ENCODE measurements around the gene CAPN15. TPM values are rescaled to one million over a fixed set of nuclear protein-coding genes. Genes with fewer than 3 reads are reported as not detected.
A peak's percentile ranks its signal among the peaks of the same experiment; 100 is the strongest.

CAPN15 gene
- polyA plus RNA-seq, 1 donor = 45.6 TPM

- H3K36me3 ChIP-seq (ENCODE audit: control insufficient read depth, insufficient read depth, low read length) = peaks cover 1% of the 10 kb centered on the region
- peaks cover 3% of the 10 kb centered on the region for H3K9me3 ChIP-seq (ENCODE audit: control insufficient read depth, low read depth, low read length)
- peak in 1 of 2 donors; percentile 81 for DNase-seq
- H3K27me3 ChIP-seq (ENCODE audit: control insufficient read depth, insufficient read depth, low read length) = no peaks in the 10 kb centered on the region
- WGBS (ENCODE audit: insufficient coverage, low lambda C conversion rate) = no CpG with 5 or more reads among the region's 87 CpGs
- peak within 1 kb of the TSS; percentile 30 for H3K27ac ChIP-seq (ENCODE audit: low read length)
- H3K4me3 ChIP-seq (ENCODE audit: low read length) = peak within 1 kb of the TSS; percentile 72
- peaks cover 39% of the 10 kb centered on the region for H3K4me1 ChIP-seq (ENCODE audit: control insufficient read depth, insufficient read depth, low read length)
These were observed 42.1 kb downstream of the CAPN15 start, which contains the start of gene PIGQ for GRCh38 chr16:569445-570254. Gene PIGQ, plus strand, starts transcription at chr16:569968. Its CDS starts 4,107 bp downstream, at chr16:574075.

DNA sequence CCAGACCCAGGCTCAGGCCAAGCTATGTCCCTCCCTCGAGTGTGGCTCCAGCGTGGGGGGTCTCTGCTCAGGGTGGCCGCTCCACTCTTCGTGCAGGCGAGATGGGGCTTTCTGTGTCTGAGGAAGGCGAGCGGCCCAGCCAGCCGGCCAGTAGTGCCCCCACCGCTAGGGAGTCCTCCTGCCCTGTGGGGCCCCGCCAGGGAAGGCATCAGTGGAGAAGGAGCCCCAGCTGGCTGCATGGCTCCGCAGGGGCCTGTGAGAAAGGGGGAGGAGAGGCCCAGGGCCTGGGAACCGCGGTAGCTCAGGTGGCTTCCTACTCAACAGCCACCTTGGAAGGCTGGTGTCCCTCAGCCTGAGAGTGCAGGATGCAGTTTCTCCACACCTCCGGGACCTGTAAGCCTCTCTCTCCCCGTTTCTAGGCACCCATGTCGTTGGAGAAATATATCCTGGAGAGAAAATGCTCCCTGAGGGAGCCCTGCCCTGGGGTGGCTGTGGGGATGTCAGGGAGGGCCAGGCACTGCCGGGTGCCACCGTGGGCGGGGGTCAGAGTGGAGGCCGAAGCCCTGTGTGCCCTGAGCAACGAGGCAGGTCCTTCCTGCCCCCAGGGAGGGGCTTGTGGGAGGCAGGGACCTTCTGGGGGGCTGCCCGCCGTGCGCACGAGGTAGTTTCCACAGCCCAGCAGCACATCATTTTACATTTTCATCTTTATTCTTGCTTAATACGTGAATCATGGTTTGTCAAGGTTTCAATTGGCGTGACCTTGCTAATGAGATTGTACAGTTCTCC, 45.5 kb downstream of the CAPN15 start:
- Histone ChIP-seq H3K27ac (ENCODE audit: low read length) (no peak overlapping the region), H3K27me3 (ENCODE audit: control insufficient read depth, insufficient read depth, low read length) (no peaks in the 10 kb centered on the region), H3K4me3 (ENCODE audit: low read length) (no peak overlapping the region), H3K36me3 (ENCODE audit: control insufficient read depth, insufficient read depth, low read length) (peaks cover 17% of the 10 kb centered on the region), H3K4me1 (ENCODE audit: control insufficient read depth, insufficient read depth, low read length) (peaks cover 14% of the 10 kb centered on the region), H3K9me3 (ENCODE audit: control insufficient read depth, low read depth, low read length) (no peaks in the 10 kb centered on the region)
- WGBS (ENCODE audit: insufficient coverage, low lambda C conversion rate) = no CpG with 5 or more reads among the region's 27 CpGs
- no peak for DNase-seq

DNA sequence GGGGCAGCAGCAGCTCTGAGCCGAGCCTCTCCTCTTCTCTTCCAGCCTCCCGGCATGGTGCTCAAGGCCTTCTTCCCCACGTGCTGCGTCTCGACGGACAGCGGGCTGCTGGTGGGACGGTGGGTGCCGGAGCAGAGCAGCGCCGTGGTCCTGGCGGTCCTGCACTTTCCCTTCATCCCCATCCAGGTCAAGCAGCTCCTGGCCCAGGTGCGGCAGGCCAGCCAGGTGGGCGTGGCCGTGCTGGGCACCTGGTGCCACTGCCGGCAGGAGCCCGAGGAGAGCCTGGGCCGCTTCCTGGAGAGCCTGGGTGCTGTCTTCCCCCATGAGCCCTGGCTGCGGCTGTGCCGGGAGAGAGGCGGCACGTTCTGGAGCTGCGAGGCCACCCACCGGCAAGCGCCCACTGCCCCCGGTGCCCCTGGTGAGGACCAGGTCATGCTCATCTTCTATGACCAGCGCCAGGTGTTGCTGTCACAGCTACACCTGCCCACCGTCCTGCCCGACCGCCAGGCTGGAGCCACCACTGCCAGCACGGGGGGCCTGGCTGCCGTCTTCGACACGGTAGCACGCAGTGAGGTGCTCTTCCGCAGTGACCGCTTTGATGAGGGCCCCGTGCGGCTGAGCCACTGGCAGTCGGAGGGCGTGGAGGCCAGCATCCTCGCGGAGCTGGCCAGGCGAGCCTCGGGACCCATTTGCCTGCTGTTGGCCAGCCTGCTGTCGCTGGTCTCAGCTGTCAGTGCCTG, 46.7 kb downstream of the CAPN15 start:
- Histone ChIP-seq H3K27me3 (ENCODE audit: control insufficient read depth, insufficient read depth, low read length) (no peaks in the 10 kb centered on the region), H3K9me3 (ENCODE audit: control insufficient read depth, low read depth, low read length) (no peaks in the 10 kb centered on the region), H3K4me1 (ENCODE audit: control insufficient read depth, insufficient read depth, low read length) (peaks cover 3% of the 10 kb centered on the region), H3K36me3 (ENCODE audit: control insufficient read depth, insufficient read depth, low read length) (peaks cover 17% of the 10 kb centered on the region), H3K27ac (ENCODE audit: low read length) (no peak overlapping the region), H3K4me3 (ENCODE audit: low read length) (no peak overlapping the region)
- DNase-seq = no peak
- WGBS (ENCODE audit: insufficient coverage, low lambda C conversion rate) = no CpG with 5 or more reads among the region's 46 CpGs

DNA sequence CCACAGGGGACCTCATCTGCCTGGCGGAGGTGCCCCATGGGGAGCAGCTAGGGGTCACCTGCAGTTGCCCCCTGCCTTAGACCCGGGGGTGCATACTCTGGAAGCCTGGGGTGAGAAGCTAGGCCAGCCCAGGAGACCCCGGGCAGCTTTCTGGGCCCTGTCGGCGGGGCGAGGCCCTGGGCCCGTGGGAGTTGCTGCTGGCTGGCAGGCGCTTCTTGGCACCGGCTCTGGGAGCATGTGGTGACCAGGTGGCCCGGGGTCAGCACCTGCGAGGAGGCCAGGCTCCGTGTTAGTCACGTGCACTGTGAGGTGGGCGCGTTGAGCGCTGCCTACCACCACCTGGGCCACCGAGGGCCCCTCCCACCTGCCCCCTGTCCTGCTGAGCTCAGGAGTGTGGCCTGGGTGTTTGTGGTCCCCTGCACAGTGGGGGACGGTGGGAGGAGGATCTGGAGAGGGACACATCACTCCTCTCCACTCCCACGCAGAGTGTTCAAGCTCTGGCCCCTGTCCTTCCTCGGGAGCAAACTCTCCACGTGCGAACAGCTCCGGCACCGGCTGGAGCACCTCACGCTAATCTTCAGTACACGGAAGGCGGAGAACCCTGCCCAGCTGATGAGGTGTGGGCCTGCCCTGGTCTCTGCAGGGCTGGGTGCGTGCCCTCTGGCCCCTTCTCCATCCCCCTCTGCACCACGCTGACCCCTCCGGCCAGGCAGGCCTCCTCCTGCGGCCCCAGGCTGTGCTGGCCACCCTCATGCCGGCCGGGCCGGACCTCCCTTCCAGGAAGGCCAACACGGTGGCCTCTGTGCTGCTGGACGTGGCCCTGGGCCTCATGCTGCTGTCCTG, 48.1 kb downstream of the CAPN15 start:
- no peak overlapping the region for H3K27ac ChIP-seq (ENCODE audit: low read length)
- no peak for DNase-seq
- no peaks in the 10 kb centered on the region for H3K9me3 ChIP-seq (ENCODE audit: control insufficient read depth, low read depth, low read length)
- no peaks in the 10 kb centered on the region for H3K27me3 ChIP-seq (ENCODE audit: control insufficient read depth, insufficient read depth, low read length)
- H3K36me3 ChIP-seq (ENCODE audit: control insufficient read depth, insufficient read depth, low read length) = peaks cover 19% of the 10 kb centered on the region
- no peaks in the 10 kb centered on the region for H3K4me1 ChIP-seq (ENCODE audit: control insufficient read depth, insufficient read depth, low read length)
- no CpG with 5 or more reads among the region's 36 CpGs for WGBS (ENCODE audit: insufficient coverage, low lambda C conversion rate)
- H3K4me3 ChIP-seq (ENCODE audit: low read length) = no peak overlapping the region

- Histone ChIP-seq H3K27me3 (ENCODE audit: control insufficient read depth, insufficient read depth, low read length) (no peaks in the 10 kb centered on the region), H3K27ac (ENCODE audit: low read length) (no peak overlapping the region), H3K4me3 (ENCODE audit: low read length) (no peak overlapping the region), H3K36me3 (ENCODE audit: control insufficient read depth, insufficient read depth, low read length) (peaks cover 22% of the 10 kb centered on the region), H3K4me1 (ENCODE audit: control insufficient read depth, insufficient read depth, low read length) (no peaks in the 10 kb centered on the region), H3K9me3 (ENCODE audit: control insufficient read depth, low read depth, low read length) (no peaks in the 10 kb centered on the region)
- DNase-seq = no peak
- no CpG with 5 or more reads among the region's 21 CpGs for WGBS (ENCODE audit: insufficient coverage, low lambda C conversion rate)
These were observed 48.8 kb downstream of the CAPN15 start for GRCh38 chr16:576197-576822.

GRCh38 chr16:576823-577201, 49.3 kb downstream of the CAPN15 start:
- no CpG with 5 or more reads among the region's 8 CpGs for WGBS (ENCODE audit: insufficient coverage, low lambda C conversion rate)

DNA sequence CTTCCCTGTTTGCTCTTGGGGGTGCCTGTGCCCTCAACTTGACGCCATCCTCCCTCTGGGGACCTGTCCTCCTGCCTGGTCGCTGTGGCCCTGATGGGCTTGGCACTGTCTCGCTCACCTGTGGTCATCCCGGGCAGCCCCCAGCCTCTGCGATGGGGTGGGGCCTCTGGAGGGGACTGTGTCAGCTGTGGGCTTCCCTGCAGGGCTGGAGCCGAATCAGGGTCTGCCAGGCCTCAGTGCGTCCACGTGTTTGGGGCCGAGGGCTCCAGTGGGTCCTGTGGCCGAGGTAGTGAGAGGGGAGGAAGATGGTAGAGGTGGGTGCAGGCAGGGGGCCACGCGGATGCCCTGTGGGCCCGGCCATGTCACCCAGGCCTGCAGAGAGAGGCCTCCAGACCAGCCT, 50.3 kb downstream of the CAPN15 start:
- no peak for DNase-seq
- no peaks in the 10 kb centered on the region for H3K27me3 ChIP-seq (ENCODE audit: control insufficient read depth, insufficient read depth, low read length)
- peaks cover 22% of the 10 kb centered on the region for H3K36me3 ChIP-seq (ENCODE audit: control insufficient read depth, insufficient read depth, low read length)
- H3K4me1 ChIP-seq (ENCODE audit: control insufficient read depth, insufficient read depth, low read length) = no peaks in the 10 kb centered on the region
- no peaks in the 10 kb centered on the region for H3K9me3 ChIP-seq (ENCODE audit: control insufficient read depth, low read depth, low read length)
- no CpG with 5 or more reads among the region's 13 CpGs for WGBS (ENCODE audit: insufficient coverage, low lambda C conversion rate)
- no peak overlapping the region for H3K4me3 ChIP-seq (ENCODE audit: low read length)
- no peak overlapping the region for H3K27ac ChIP-seq (ENCODE audit: low read length)

More at GRCh38 chr16:576823-577201, 49.3 kb downstream of the CAPN15 start:
- no peak overlapping the region for H3K27ac ChIP-seq (ENCODE audit: low read length)
- H3K27me3 ChIP-seq (ENCODE audit: control insufficient read depth, insufficient read depth, low read length) = no peaks in the 10 kb centered on the region
- H3K9me3 ChIP-seq (ENCODE audit: control insufficient read depth, low read depth, low read length) = no peaks in the 10 kb centered on the region
- no peak overlapping the region for H3K4me3 ChIP-seq (ENCODE audit: low read length)
- peaks cover 22% of the 10 kb centered on the region for H3K36me3 ChIP-seq (ENCODE audit: control insufficient read depth, insufficient read depth, low read length)
- H3K4me1 ChIP-seq (ENCODE audit: control insufficient read depth, insufficient read depth, low read length) = no peaks in the 10 kb centered on the region
- no peak for DNase-seq

DNA sequence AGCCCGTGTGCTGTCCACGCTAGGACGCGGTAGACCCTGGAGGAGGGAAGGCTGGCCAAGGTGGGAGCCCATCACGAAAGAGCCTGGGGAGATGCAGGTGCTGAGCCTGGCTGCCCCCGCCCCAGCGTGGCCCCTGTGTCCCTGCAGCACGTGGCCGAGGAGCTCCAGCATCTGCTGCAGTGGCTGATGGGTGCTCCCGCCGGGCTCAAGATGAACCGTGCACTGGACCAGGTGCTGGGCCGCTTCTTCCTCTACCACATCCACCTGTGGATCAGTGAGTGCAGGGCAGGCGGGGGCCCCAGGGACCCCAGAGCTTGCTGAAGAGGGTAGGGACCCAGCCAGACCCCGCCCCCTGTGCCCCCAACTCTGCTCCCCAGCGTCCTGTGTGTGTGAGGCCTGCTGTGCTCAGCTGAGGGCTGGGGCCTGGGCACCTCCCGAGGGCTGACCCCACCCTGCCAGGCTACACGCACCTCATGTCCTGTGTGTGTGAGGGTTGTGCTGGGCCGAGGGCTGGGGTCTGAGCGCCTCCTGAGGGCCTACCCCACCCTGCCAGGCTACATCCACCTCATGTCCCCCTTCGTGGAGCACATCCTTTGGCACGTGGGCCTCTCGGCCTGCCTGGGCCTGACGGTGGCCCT, 50.8 kb downstream of the CAPN15 start:
- no peak overlapping the region for H3K27ac ChIP-seq (ENCODE audit: low read length)
- no peaks in the 10 kb centered on the region for H3K9me3 ChIP-seq (ENCODE audit: control insufficient read depth, low read depth, low read length)
- no peak overlapping the region for H3K4me3 ChIP-seq (ENCODE audit: low read length)
- DNase-seq = no peak
- H3K27me3 ChIP-seq (ENCODE audit: control insufficient read depth, insufficient read depth, low read length) = no peaks in the 10 kb centered on the region
- H3K36me3 ChIP-seq (ENCODE audit: control insufficient read depth, insufficient read depth, low read length) = peaks cover 22% of the 10 kb centered on the region
- 92% methylated on average over 4 of the region's 24 CpGs for WGBS (ENCODE audit: insufficient coverage, low lambda C conversion rate)
- no peaks in the 10 kb centered on the region for H3K4me1 ChIP-seq (ENCODE audit: control insufficient read depth, insufficient read depth, low read length)

DNA sequence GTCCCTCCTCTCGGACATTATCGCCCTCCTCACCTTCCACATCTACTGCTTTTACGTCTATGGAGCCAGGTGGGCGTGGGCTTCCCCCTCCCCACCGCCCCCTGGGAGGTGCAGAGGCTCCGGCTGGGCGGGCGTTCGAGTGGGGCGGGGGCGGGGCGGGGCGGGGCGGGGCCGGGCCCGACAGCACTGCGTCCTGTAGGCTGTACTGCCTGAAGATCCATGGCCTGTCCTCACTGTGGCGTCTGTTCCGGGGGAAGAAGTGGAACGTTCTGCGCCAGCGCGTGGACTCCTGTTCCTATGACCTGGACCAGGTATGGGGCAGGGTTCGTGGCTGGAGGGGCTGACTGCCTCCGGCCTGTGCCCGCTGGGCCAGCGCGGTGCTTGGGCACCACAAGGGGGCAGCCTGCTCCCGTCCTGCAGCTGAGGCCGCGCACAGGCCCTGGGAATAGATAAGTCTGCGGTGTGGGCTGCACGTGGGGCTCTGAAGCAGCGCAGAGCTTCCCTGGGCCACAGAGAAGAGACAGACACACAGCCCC, 51.4 kb downstream of the CAPN15 start:
- H3K4me1 ChIP-seq (ENCODE audit: control insufficient read depth, insufficient read depth, low read length) = no peaks in the 10 kb centered on the region
- peak; percentile 72 to 73 for DNase-seq
- WGBS (ENCODE audit: insufficient coverage, low lambda C conversion rate) = no CpG with 5 or more reads among the region's 34 CpGs
- H3K4me3 ChIP-seq (ENCODE audit: low read length) = no peak overlapping the region
- H3K36me3 ChIP-seq (ENCODE audit: control insufficient read depth, insufficient read depth, low read length) = peaks cover 22% of the 10 kb centered on the region
- no peak overlapping the region for H3K27ac ChIP-seq (ENCODE audit: low read length)
- no peaks in the 10 kb centered on the region for H3K9me3 ChIP-seq (ENCODE audit: control insufficient read depth, low read depth, low read length)
- H3K27me3 ChIP-seq (ENCODE audit: control insufficient read depth, insufficient read depth, low read length) = no peaks in the 10 kb centered on the region

All from large intestine (tissue), 3 donors.